GM06990 (cell line): ENCODE results near the gene CLCN2.

Experiments
- DNase-seq: peaks from one replicate; pipeline ENCODE4 v3.0.0-alpha.2; 2011; ENCODE audit not compliant: insufficient read length; ENCODE audit errors: extremely low read depth
- H3K27me3 ChIP-seq: replicated peaks from 2 replicates; pipeline ENCODE4 v1.6.0; 2011; ENCODE audit warnings: low read length; ENCODE audit not compliant: control insufficient read depth, insufficient read depth
- H3K36me3 ChIP-seq: 2 replicates; pipeline ENCODE4 v1.5.1; 2011; ENCODE audit warnings: low read length; ENCODE audit not compliant: control insufficient read depth, insufficient read depth
- H3K4me3 ChIP-seq: replicated peaks from 2 replicates; pipeline ENCODE4 v1.5.1; 2011; ENCODE audit warnings: low read depth, mild to moderate bottlenecking, control low read depth, low read length
- TF ChIP-seq, protein P1 (sequence below): IDR thresholded peaks from 2 replicates; pipeline ENCODE4 v1.5.1; 2011; ENCODE audit warnings: low read length, control low read depth, mild to moderate bottlenecking, inconsistent platforms; ENCODE audit not compliant: insufficient read depth, poor library complexity, severe bottlenecking

CLCN2 gene

DNA sequence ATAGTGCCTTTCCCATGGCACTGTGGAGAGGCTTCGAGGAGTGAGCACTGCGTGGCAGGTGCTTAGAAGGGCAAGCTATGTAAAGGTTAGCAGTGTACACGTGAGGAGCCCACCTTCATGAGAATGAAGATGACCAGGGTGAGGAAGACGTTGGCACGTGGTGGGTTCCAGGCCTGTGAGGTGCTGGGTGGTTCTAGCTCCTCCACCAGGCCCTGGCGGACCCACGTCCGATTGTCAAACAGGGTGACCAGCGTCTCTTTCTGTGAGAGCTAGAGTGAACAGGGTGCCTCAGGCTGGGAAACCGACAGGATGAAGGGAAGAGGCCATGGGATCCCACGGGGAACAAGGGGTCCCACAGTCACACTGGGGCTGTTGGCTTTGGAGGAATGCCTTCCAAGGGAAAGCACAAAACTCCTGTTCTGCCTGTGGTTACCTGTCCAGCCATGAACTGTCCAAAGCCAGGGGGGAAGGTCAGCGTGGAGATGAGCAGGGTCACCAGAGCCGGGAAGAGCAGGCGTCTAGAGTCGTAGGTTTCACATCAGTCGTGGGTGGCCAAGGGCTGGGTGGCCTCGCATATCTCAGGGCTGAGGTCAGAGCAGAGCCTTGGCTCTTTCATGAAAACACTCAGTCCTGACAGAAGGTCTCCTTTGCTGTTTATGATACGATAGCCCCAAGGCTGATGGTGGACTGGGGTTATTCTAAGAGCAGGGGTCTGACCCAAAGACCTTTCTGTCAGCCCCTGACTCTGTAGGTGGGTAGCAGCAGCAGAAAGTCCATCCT is 6.0 kb downstream of the CLCN2 start:
- TF ChIP-seq, protein P1, sequence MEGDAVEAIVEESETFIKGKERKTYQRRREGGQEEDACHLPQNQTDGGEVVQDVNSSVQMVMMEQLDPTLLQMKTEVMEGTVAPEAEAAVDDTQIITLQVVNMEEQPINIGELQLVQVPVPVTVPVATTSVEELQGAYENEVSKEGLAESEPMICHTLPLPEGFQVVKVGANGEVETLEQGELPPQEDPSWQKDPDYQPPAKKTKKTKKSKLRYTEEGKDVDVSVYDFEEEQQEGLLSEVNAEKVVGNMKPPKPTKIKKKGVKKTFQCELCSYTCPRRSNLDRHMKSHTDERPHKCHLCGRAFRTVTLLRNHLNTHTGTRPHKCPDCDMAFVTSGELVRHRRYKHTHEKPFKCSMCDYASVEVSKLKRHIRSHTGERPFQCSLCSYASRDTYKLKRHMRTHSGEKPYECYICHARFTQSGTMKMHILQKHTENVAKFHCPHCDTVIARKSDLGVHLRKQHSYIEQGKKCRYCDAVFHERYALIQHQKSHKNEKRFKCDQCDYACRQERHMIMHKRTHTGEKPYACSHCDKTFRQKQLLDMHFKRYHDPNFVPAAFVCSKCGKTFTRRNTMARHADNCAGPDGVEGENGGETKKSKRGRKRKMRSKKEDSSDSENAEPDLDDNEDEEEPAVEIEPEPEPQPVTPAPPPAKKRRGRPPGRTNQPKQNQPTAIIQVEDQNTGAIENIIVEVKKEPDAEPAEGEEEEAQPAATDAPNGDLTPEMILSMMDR: no peak
- no peak for DNase-seq
- Histone ChIP-seq H3K27me3 (no peaks in the 10 kb centered on the region; the same call in 1 of the 2 replicates), H3K4me3 (no peak overlapping the region), H3K36me3 (no peaks in the 10 kb centered on the region)

DNA sequence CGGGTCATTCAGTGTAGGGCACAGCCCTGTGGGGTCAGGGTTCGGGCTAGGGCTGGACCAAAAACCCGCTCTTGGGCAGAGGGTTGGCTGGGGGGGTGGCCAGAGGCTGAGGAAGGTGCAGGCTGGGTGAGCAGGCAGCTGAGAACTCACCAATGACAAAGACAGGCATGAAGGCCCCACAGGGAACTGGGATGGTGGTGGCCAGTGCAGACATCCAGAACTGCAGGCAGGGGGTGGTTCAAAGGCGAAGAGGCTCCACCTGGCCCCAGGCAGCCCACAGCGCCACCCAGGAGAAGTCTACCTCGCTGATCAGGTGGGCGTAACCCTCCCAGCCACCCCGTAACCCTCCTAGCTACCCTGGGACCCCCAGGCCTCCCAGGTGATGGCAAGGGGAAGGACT is 6.7 kb downstream of the CLCN2 start:
- DNase-seq: no peak
- Histone ChIP-seq H3K27me3 (no peaks in the 10 kb centered on the region), H3K4me3 (no peak overlapping the region), H3K36me3 (no peaks in the 10 kb centered on the region)
- TF ChIP-seq, protein P1: no peak

DNA sequence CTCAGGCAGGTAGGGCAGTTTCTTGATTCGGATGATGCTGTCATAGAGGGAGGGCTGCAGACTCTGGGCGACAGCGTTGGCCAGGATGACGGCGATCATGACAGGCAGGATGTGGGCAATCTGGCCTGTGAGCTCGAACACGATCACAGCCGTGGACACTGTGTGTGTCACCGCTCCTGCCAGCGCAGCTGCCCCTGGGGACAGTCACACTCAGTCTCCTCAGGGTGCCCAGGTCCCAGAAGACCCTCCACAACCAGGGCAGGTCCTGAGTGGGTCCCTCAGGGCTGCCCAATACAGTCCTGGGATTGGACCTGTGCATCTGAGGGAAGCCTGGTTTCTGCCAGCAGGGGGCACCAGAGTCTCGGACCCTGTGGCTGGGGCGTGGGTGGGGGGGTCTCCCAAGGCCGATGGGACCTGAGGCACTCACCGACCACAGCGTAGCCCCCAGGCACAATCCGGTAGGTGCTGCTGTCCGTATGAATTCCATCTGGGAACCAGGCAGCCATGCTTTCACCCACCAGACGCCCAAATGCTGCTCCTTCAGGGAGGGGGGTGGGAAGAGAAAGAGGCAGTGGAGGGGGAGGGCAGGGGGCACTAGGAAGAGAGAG is 7.2 kb downstream of the CLCN2 start:
- Histone ChIP-seq H3K27me3 (no peaks in the 10 kb centered on the region), H3K4me3 (no peak overlapping the region), H3K36me3 (no peaks in the 10 kb centered on the region)
- TF ChIP-seq, protein P1: peak; percentile 90
- no peak for DNase-seq

DNA sequence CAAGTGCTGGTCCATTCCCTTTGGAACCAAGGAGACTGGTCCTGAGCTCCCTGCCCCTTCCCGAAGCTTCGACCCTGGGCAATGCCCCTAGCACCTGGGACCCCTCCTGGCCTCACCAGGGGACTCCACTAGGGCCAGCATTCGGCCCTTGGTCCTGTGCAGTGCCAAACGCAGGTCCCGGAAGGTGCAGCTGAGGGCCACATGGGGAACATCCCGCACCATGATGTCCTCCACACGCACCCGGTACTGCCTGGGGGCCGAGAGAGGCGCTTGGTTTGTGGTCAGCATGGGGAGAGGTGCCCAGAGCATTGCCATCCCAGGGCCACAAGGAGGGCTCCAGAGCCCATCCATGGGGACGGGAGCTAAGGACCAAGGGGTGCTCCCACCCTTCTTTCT is 7.9 kb downstream of the CLCN2 start:
- H3K36me3 ChIP-seq: no peaks in the 10 kb centered on the region
- no peaks in the 10 kb centered on the region for H3K27me3 ChIP-seq
- DNase-seq: no peak
- TF ChIP-seq, protein P1: no peak
- no peak overlapping the region for H3K4me3 ChIP-seq

DNA sequence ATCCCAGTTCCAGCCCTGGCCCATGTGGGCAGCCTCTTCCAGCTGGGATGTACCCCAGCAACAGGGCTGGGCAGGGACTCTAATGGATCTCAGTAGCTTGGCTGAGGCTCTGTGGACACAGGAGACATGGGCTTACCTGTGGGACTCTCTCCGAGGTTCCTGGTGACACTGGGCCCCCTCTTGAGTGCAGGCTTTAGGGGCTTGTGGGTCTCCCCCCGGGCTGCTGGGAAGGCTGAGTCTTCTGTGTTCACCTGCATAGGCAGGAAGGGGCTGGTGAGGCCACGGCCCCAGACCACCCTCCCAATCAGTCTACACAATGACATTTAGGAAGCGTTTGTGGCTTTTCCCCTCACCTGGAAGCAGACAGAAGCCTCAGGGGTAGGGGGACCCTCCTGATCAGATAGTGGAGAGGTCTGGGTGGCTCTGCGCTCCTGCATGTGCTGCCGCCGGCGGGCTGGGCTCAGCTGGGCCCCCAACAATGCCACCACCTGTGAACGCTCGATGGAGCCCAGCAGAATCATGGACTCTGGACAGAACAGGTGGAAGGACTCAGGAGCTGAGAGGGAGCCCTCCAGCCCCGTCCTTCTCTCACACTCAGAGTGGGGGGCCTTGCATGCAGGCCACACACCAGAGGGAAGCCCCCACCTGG is 8.4 kb downstream of the CLCN2 start:
- DNase-seq: no peak
- H3K27me3 ChIP-seq: no peaks in the 10 kb centered on the region
- H3K4me3 ChIP-seq: no peak overlapping the region
- TF ChIP-seq, protein P1: no peak
- H3K36me3 ChIP-seq: no peaks in the 10 kb centered on the region
